ENCODE results near the gene DYNLL1. TPM values are rescaled to one million over a fixed set of nuclear protein-coding genes. Genes with fewer than 3 reads are reported as not detected.

Gene DYNLL1
- total and polyA plus RNA-seq, 2 of the 4 experiments (the other 2 are of a cell fraction): 663 to 696 TPM

DNA sequence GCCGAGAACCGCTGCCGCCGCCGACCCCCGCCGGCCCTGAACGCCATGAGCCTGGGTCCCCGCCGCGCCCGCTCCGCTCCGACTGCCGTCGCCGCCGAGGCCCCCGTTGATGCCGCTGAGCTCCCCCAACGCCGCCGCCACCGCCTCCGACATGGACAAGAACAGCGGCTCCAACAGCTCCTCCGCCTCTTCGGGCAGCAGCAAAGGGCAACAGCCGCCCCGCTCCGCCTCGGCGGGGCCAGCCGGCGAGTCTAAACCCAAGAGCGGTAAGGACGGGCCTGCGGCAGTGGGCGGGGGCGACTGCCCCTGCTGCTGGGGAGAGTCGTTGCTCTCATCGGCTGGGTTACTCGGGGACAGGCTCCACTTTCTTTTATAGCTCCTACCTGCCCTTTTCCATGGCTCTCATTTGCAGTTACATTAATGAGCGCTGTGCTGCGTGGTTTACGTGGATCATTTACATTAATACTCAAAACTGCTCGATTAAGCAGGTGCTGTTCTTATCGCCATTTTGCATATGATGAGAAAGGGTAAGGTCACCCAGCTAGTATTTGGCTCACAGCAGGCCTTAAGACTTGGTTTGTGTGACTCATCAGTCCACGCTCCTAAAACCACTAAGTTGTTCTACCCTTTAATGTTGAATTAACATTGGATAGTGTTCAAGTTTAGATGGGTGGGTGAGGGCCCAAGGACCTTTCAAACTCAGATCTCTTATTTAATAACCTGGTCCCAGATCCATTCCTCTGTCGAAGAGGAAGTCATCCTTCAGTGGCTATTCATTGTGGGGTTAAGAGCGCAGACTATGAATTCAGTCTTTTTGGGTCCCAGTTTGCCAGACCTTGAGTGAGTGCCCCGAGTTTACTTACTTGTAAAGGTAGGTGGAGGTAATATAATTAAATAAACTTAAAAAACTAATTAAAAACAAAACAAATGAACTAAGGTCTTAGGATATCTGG lies 39.1 kb downstream of the DYNLL1 start:
- POLR2A ChIA-PET (ENCODE audit: unreplicated experiment): interaction anchor here (0.6 kb wide), 1 partner anchor 138 kb away, joined by 3 read pairs; no protein-coding TSS in a partner anchor

More for the DNA sequence above, 39.1 kb downstream of the DYNLL1 start:
- peak overlapping the region; percentile 98 for H3K4me2 ChIP-seq (ENCODE audit: low read depth, low read length)
- TF ChIP-seq POLR2A (IDR thresholded peaks at IDR 0.05; ENCODE audit: low read depth, low read length): no peak
- no peak for TF ChIP-seq CHD1 (IDR thresholded peaks at IDR 0.05; ENCODE audit: low read depth, low read length)
- no peak for TF ChIP-seq CEBPB (IDR thresholded peaks at IDR 0.05; ENCODE audit: low read depth, low read length)
- no peak for TF ChIP-seq RFX5 (IDR thresholded peaks at IDR 0.05; ENCODE audit: low read depth, low read length)
- TF ChIP-seq RCOR1 (IDR thresholded peaks at IDR 0.05; ENCODE audit: insufficient replicate concordance, low read length): peak; percentile 26
- TF ChIP-seq BHLHE40 (IDR thresholded peaks at IDR 0.05; ENCODE audit: low read depth, low read length): peak; percentile 28; the same call in 1 of the 2 replicates
- peak; percentile 75 for TF ChIP-seq FOS (IDR thresholded peaks at IDR 0.05; ENCODE audit: low read depth, low read length)
- no peak for TF ChIP-seq MAZ (IDR thresholded peaks at IDR 0.05; ENCODE audit: borderline replicate concordance, low read depth, low read length)
- no peak for TF ChIP-seq SMC3 (IDR thresholded peaks at IDR 0.05; ENCODE audit: low read depth, low read length)
- TF ChIP-seq, protein P1, sequence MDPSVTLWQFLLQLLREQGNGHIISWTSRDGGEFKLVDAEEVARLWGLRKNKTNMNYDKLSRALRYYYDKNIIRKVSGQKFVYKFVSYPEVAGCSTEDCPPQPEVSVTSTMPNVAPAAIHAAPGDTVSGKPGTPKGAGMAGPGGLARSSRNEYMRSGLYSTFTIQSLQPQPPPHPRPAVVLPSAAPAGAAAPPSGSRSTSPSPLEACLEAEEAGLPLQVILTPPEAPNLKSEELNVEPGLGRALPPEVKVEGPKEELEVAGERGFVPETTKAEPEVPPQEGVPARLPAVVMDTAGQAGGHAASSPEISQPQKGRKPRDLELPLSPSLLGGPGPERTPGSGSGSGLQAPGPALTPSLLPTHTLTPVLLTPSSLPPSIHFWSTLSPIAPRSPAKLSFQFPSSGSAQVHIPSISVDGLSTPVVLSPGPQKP (IDR thresholded peaks at IDR 0.05; ENCODE audit: borderline replicate concordance, low read depth, low read length): no peak
- 0 out of 2 replicates have a peak overlapping the region, but pooled peaks have one; percentile 1 for H3K56ac ChIP-seq (ENCODE audit: extremely low read depth, insufficient read depth, low read length)
- H4K8ac ChIP-seq (ENCODE audit: low read depth in 2 of 2, low read length in 2 of 2): peak overlapping the region in 1 of 2 experiments; percentile 59; a peak in 1 of 4 replicates
- H2AK5ac ChIP-seq (ENCODE audit: low read depth, low read length): peak overlapping the region; percentile 31; the same call in 1 of the 2 replicates
- WGBS, 2 experiments (ENCODE audit: extremely low coverage in 2 of 2, insufficient read length in 1 of 2): 1% methylated on average over 24 of the region's 52 CpGs; no CpG with 5 or more reads in 1 of the 2 experiments
- peak overlapping the region; percentile 91 for H2AFZ ChIP-seq (replicated peaks; ENCODE audit: low read length, poor library complexity)
- H2BK20ac ChIP-seq (ENCODE audit: low read depth, low read length): no peak overlapping the region
- peak overlapping the region; percentile 97 for H3K23ac ChIP-seq (ENCODE audit: low read depth, low read length)
- dilution Hi-C loops (cut with HindIII; ENCODE audit: low sequenced_read_pairs, unreplicated experiment) (no loop called here), in situ Hi-C loops (cut with MboI; ENCODE audit: low sequenced_read_pairs) (no loop called here), intact Hi-C loops (cut with micrococcal nuclease) (no loop called here)
- CTCF ChIA-PET: interaction anchor here (0.8 kb wide), 1 partner anchor 218 kb away, joined by 3 read pairs; no protein-coding TSS in a partner anchor
- peaks cover 3% of the 10 kb centered on the region; the same call in 1 of the 2 replicates for H3K36me3 ChIP-seq (ENCODE audit: control insufficient read depth, insufficient read depth, low read length)
- peak overlapping the region; percentile 55 for H3K27ac ChIP-seq (ENCODE audit: insufficient read depth, low read length)
- peak; percentile 92 for DNase-seq
- no peak overlapping the region for H2BK120ac ChIP-seq (ENCODE audit: low read depth, low read length)
- no peaks in the 10 kb centered on the region for H3K9me3 ChIP-seq (ENCODE audit: control insufficient read depth, insufficient read depth, low read length)
- H3K9ac ChIP-seq (ENCODE audit: low read depth, low read length): peak overlapping the region; percentile 61
- H4K20me1 ChIP-seq (ENCODE audit: insufficient read depth, low read length): peaks cover 54% of the 10 kb centered on the region
- H3K79me1 ChIP-seq (ENCODE audit: low read depth in 1 of 2, low read length in 2 of 2): peaks cover 5 to 51% of the 10 kb centered on the region in 2 experiments; a peak in 3 of 4 replicates
- peak overlapping the region; percentile 58 for H3K4me3 ChIP-seq (ENCODE audit: insufficient read depth, low read depth, low read length)
- peak overlapping the region; percentile 94 for H3K14ac ChIP-seq (replicated peaks; ENCODE audit: low read depth, low read length)
- ATAC-seq (ENCODE audit: low read depth): peak; percentile 74
- H2BK5ac ChIP-seq (ENCODE audit: low read depth, low read length, poor library complexity, severe bottlenecking): peak overlapping the region; percentile 69
- no TSS peak for BruUV-seq (replicated peaks)
- H3K18ac ChIP-seq (ENCODE audit: low read depth, low read length): no peak overlapping the region; the same call in 1 of the 2 replicates
- H3K9me1 ChIP-seq (ENCODE audit: insufficient read depth, low read length): peaks cover 22% of the 10 kb centered on the region
- no peaks in the 10 kb centered on the region for H3K27me3 ChIP-seq (ENCODE audit: control insufficient read depth, insufficient read depth, low read length)
- peak overlapping the region; percentile 78 for H3K4ac ChIP-seq (ENCODE audit: low read depth, low read length)
- no peak overlapping the region for H2BK15ac ChIP-seq (ENCODE audit: low read depth, low read length)
- peak overlapping the region; percentile 97 for H2AK9ac ChIP-seq (replicated peaks; ENCODE audit: low read depth, low read length, poor library complexity)
- no peak overlapping the region for H4K5ac ChIP-seq (ENCODE audit: low read depth, low read length)
- no peak overlapping the region for H4K91ac ChIP-seq (ENCODE audit: insufficient read depth, low read depth, low read length)
- peaks cover 9% of the 10 kb centered on the region; the same call in 1 of the 2 replicates for H3K4me1 ChIP-seq (ENCODE audit: control insufficient read depth, insufficient read depth, low read length)

All from IMR-90 (cell line).